ENCODE results near the gene HIVEP1.

Gene HIVEP1

GRCh38 chr6:12200015-12200564, 188.0 kb downstream of the HIVEP1 start:
- DNase-seq, result no peak

GRCh38 chr6:12200761-12201160, 188.6 kb downstream of the HIVEP1 start:
- DNase-seq, result no peak

- DNase-seq, result no peak
Observed at GRCh38 chr6:12203001-12203400, 190.9 kb downstream of the HIVEP1 start.

- DNase-seq, result no peak
Observed at GRCh38 chr6:12208190-12208589, 196.1 kb downstream of the HIVEP1 start.

GRCh38 chr6:12208673-12209072, 196.6 kb downstream of the HIVEP1 start:
- DNase-seq, result no peak
